Liver (tissue), 9 donors: Measurements from ENCODE around the gene PDE10A. TPM values are rescaled to one million over a fixed set of nuclear protein-coding genes. Genes with fewer than 3 reads are reported as not detected.

ENCODE experiments used
- DNase-seq: peaks from one replicate; pipeline ENCODE4 v3.0.0-alpha.2; 2017; ENCODE audit warnings: low spot score
- H3K27ac ChIP-seq, 2 donors: one replicate each; pipeline ENCODE4 v1.7.0; 2013; ENCODE audit warnings: inconsistent platforms in 2 of 2, low read length in 2 of 2, control low read depth in 1 of 2, low read depth in 1 of 2, mild to moderate bottlenecking in 1 of 2
- H3K27me3 ChIP-seq, 4 donors: one replicate each; pipeline versions ENCODE4 v1.6.1 to v1.7.0; 2013; ENCODE audit warnings: low read length in 3 of 4, inconsistent platforms in 1 of 4, mild to moderate bottlenecking in 1 of 4, moderate library complexity in 1 of 4; ENCODE audit not compliant: control insufficient read depth in 4 of 4, insufficient read depth in 4 of 4
- H3K36me3 ChIP-seq, 4 donors: one replicate each; pipeline versions ENCODE4 v1.6.1 to v1.7.0; 2013; ENCODE audit warnings: low read length in 3 of 4, mild to moderate bottlenecking in 3 of 4, low read depth in 1 of 4, moderate library complexity in 1 of 4; ENCODE audit not compliant: control insufficient read depth in 4 of 4, insufficient read depth in 3 of 4
- H3K4me1 ChIP-seq, 4 donors: one replicate each; pipeline versions ENCODE4 v1.6.1 to v1.7.0; 2013; ENCODE audit warnings: low read length in 3 of 4, mild to moderate bottlenecking in 3 of 4, moderate library complexity in 1 of 4; ENCODE audit not compliant: control insufficient read depth in 4 of 4, insufficient read depth in 4 of 4
- H3K4me3 ChIP-seq, 3 donors: one replicate each; pipeline versions ENCODE4 v1.6.1 to v1.7.0; 2013; ENCODE audit warnings: low read length in 3 of 3, control low read depth in 1 of 3, low read depth in 1 of 3, mild to moderate bottlenecking in 1 of 3
- H3K9ac ChIP-seq, 2 donors: one replicate each; pipeline ENCODE4 v1.7.0; 2013; ENCODE audit warnings: low read length in 2 of 2, mild to moderate bottlenecking in 2 of 2, moderate library complexity in 2 of 2, control low read depth in 1 of 2, low read depth in 1 of 2
- H3K9me3 ChIP-seq, 4 donors: one replicate each; pipeline versions ENCODE4 v1.6.1 to v1.7.0; 2013; ENCODE audit warnings: low read length in 3 of 4; ENCODE audit not compliant: control insufficient read depth in 4 of 4
- FOXA1 ChIP-seq: IDR thresholded peaks from 2 replicates; pipeline ENCODE4 v1.6.1; 2016; ENCODE audit warnings: antibody characterized with exemption
- FOXA2 ChIP-seq: IDR thresholded peaks from 2 replicates; pipeline ENCODE4 v1.6.1; 2016; ENCODE audit warnings: antibody characterized with exemption
- HNF4A ChIP-seq, 2 donors: conservative IDR thresholded peaks; 2 replicates each; pipeline ENCODE4 v1.6.1; 2016; ENCODE audit warnings: antibody characterized with exemption in 2 of 2, mild to moderate bottlenecking in 2 of 2
- HNF4G ChIP-seq: IDR thresholded peaks from 2 replicates; pipeline ENCODE4 v1.6.1; 2016; ENCODE audit warnings: antibody characterized with exemption
- JUND ChIP-seq, 2 donors: IDR thresholded peaks; 2 replicates each; pipeline ENCODE4 v1.6.1; 2016; ENCODE audit warnings: antibody characterized with exemption in 2 of 2
- NR2F2 ChIP-seq: IDR thresholded peaks from 2 replicates; pipeline ENCODE4 v1.6.1; 2016; ENCODE audit warnings: antibody characterized with exemption
- RAD21 ChIP-seq, 2 donors: IDR thresholded peaks; 2 replicates each; pipeline ENCODE4 v1.6.1; 2016; ENCODE audit warnings: antibody characterized with exemption in 2 of 2, mild to moderate bottlenecking in 2 of 2
- RXRA ChIP-seq, 2 donors: IDR thresholded peaks; 2 replicates each; pipeline ENCODE4 v1.6.1; 2017 to 2018; ENCODE audit warnings: antibody characterized with exemption in 2 of 2, mild to moderate bottlenecking in 1 of 2
- SP1 ChIP-seq: IDR thresholded peaks from 2 replicates; pipeline ENCODE4 v1.6.1; 2018; ENCODE audit warnings: antibody characterized with exemption, mild to moderate bottlenecking
- TAF1 ChIP-seq: conservative IDR thresholded peaks from 2 replicates; pipeline ENCODE4 v1.6.1; 2016; ENCODE audit warnings: antibody characterized with exemption, mild to moderate bottlenecking
- YY1 ChIP-seq: IDR thresholded peaks from 2 replicates; pipeline ENCODE4 v1.6.1; 2016; ENCODE audit warnings: antibody characterized with exemption, mild to moderate bottlenecking
- WGBS: extraction: QIAGEN DNeasy Blood & Tissue Kit; methylation state at CpG from one replicate; pipeline ENCODE4 v1.1.7; 2013; 5-methylcytosine and 5-hydroxymethylcytosine counted together
- polyA plus RNA-seq, 2 donors: library from polyadenylated mRNA; stranded (reverse) in 1 of 2; unstranded in 1 of 2; fragments of 200-250 nt in 1 of 2; fragments of >200 nt in 1 of 2; fragmentation: Nextera tagmentation in 1 of 2; extraction: Ambion mirVana in 1 of 2; gene quantifications; one replicate each; pipeline versions ENCODE4 v1.2.1 to v1.2.3, GENCODE V29; 2013 to 2015
- total RNA-seq, 2 donors: library from RNA; depleted of rRNA; stranded (reverse); fragments of >200 nt; gene quantifications; one replicate each; pipeline ENCODE4 v1.2.3, GENCODE V29; 2014
- TF ChIP-seq, protein P1 (sequence below): IDR thresholded peaks from 2 replicates; pipeline ENCODE4 v1.6.1; 2016; ENCODE audit warnings: antibody characterized with exemption
- TF ChIP-seq, protein P2 (sequence below): IDR thresholded peaks from 2 replicates; pipeline ENCODE4 v1.6.1; 2016; ENCODE audit warnings: antibody characterized with exemption
- TF ChIP-seq, protein P3 (sequence below): fragments of 150-350 bp; IDR thresholded peaks from 2 replicates; pipeline ENCODE4 v1.5.1; 2017; ENCODE audit warnings: improper control_type of control experiment, low read depth, low read length; ENCODE audit not compliant: missing input control
- TF ChIP-seq, protein P4 (sequence below): IDR thresholded peaks from 2 replicates; pipeline ENCODE4 v1.6.1; 2016; ENCODE audit warnings: antibody characterized with exemption
- TF ChIP-seq, protein P5 (sequence below): IDR thresholded peaks from 2 replicates; pipeline ENCODE4 v1.6.1; 2016; ENCODE audit warnings: antibody characterized with exemption, mild to moderate bottlenecking
- donor health status: healthy.
- donor health status: healthy.
- donor health status: healthy.
- donor health status: healthy.
- donor health status: healthy.

The PDE10A gene
- total and polyA plus RNA-seq, 4 donors: 0.20 to 1.7 (median 0.47) TPM

DNA sequence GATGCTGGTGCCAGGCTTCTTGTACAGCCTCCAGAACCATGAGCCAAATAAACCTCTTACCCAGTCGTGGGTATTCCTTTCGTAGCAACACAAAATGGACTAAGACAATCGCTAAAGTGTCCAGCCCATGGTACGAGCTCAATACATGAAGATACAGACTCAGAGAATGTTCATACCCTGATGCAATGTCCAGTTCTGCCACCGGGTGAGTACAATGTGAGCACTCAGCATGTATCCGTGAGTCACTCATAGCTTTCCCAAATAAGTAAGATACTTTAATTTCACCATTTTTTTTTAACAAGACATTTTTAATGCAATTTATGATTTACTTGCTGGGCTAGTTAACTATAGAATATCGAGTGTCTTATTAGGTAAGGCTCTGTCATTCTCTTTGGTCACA is 26.7 kb upstream of the PDE10A start:
- H3K9me3 ChIP-seq: no peaks in the 10 kb centered on the region
- H3K27me3 ChIP-seq: peaks cover 0 to 3% (median 0%) of the 10 kb centered on the region in 4 donors
- no peaks in the 10 kb centered on the region for H3K36me3 ChIP-seq
- no peak overlapping the region for H3K4me3 ChIP-seq
- no peaks in the 10 kb centered on the region for H3K4me1 ChIP-seq
- no peak for DNase-seq
- no peak overlapping the region for H3K9ac ChIP-seq
- TF ChIP-seq TAF1 (no peak), YY1 (no peak), HNF4G (no peak), FOXA1 (no peak), FOXA2 (no peak), RXRA (IDR thresholded peaks at IDR 0.05) (no peak), NR2F2 (no peak), JUND (IDR thresholded peaks at IDR 0.05) (no peak), RAD21 (IDR thresholded peaks at IDR 0.05) (no peak), HNF4A (conservative IDR thresholded peaks at IDR 0.05) (no peak), SP1 (no peak)
- TF ChIP-seq, protein P1, sequence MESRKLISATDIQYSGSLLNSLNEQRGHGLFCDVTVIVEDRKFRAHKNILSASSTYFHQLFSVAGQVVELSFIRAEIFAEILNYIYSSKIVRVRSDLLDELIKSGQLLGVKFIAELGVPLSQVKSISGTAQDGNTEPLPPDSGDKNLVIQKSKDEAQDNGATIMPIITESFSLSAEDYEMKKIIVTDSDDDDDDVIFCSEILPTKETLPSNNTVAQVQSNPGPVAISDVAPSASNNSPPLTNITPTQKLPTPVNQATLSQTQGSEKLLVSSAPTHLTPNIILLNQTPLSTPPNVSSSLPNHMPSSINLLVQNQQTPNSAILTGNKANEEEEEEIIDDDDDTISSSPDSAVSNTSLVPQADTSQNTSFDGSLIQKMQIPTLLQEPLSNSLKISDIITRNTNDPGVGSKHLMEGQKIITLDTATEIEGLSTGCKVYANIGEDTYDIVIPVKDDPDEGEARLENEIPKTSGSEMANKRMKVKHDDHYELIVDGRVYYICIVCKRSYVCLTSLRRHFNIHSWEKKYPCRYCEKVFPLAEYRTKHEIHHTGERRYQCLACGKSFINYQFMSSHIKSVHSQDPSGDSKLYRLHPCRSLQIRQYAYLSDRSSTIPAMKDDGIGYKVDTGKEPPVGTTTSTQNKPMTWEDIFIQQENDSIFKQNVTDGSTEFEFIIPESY: no peak
- TF ChIP-seq, protein P2, sequence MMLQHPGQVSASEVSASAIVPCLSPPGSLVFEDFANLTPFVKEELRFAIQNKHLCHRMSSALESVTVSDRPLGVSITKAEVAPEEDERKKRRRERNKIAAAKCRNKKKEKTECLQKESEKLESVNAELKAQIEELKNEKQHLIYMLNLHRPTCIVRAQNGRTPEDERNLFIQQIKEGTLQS: no peak
- TF ChIP-seq, protein P3, sequence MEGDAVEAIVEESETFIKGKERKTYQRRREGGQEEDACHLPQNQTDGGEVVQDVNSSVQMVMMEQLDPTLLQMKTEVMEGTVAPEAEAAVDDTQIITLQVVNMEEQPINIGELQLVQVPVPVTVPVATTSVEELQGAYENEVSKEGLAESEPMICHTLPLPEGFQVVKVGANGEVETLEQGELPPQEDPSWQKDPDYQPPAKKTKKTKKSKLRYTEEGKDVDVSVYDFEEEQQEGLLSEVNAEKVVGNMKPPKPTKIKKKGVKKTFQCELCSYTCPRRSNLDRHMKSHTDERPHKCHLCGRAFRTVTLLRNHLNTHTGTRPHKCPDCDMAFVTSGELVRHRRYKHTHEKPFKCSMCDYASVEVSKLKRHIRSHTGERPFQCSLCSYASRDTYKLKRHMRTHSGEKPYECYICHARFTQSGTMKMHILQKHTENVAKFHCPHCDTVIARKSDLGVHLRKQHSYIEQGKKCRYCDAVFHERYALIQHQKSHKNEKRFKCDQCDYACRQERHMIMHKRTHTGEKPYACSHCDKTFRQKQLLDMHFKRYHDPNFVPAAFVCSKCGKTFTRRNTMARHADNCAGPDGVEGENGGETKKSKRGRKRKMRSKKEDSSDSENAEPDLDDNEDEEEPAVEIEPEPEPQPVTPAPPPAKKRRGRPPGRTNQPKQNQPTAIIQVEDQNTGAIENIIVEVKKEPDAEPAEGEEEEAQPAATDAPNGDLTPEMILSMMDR: no peak
- TF ChIP-seq, protein P4, sequence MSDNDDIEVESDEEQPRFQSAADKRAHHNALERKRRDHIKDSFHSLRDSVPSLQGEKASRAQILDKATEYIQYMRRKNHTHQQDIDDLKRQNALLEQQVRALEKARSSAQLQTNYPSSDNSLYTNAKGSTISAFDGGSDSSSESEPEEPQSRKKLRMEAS: no peak
- TF ChIP-seq, protein P5, sequence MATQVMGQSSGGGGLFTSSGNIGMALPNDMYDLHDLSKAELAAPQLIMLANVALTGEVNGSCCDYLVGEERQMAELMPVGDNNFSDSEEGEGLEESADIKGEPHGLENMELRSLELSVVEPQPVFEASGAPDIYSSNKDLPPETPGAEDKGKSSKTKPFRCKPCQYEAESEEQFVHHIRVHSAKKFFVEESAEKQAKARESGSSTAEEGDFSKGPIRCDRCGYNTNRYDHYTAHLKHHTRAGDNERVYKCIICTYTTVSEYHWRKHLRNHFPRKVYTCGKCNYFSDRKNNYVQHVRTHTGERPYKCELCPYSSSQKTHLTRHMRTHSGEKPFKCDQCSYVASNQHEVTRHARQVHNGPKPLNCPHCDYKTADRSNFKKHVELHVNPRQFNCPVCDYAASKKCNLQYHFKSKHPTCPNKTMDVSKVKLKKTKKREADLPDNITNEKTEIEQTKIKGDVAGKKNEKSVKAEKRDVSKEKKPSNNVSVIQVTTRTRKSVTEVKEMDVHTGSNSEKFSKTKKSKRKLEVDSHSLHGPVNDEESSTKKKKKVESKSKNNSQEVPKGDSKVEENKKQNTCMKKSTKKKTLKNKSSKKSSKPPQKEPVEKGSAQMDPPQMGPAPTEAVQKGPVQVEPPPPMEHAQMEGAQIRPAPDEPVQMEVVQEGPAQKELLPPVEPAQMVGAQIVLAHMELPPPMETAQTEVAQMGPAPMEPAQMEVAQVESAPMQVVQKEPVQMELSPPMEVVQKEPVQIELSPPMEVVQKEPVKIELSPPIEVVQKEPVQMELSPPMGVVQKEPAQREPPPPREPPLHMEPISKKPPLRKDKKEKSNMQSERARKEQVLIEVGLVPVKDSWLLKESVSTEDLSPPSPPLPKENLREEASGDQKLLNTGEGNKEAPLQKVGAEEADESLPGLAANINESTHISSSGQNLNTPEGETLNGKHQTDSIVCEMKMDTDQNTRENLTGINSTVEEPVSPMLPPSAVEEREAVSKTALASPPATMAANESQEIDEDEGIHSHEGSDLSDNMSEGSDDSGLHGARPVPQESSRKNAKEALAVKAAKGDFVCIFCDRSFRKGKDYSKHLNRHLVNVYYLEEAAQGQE: no peak
- WGBS: 83% methylated on average over 7 of the region's 7 CpGs
- H3K27ac ChIP-seq: no peak overlapping the region
